WTC11 (cell line): ENCODE results near the gene LPCAT4. TPM values are rescaled to one million over a fixed set of nuclear protein-coding genes. Genes with fewer than 3 reads are reported as not detected.

Source experiments
- ATAC-seq: fragments of 200-7000 bp; cut with Tn5 transposase; 2 replicates; pipeline ENCODE4 v1.10.0; 2021; ENCODE audit warnings: mild to moderate bottlenecking, moderate library complexity
- CTCF ChIA-PET: fragments of 300-600 bp; sonication (Branson Sonifier 250); formaldehyde crosslinking; loops from one replicate; lab custom pipeline; 2021; ENCODE audit warnings: antibody characterized with exemption; lab: Charles Lee
- POLR2A ChIA-PET: fragments of 350-600 bp; sonication (Branson Sonifier 250); formaldehyde crosslinking; loops from one replicate; lab custom pipeline; 2021; ENCODE audit warnings: antibody characterized with exemption; lab: Charles Lee
- DNase-seq: peaks from one replicate; pipeline ENCODE4 v3.0.0; 2021; ENCODE audit warnings: low spot score
- H3K27ac Mint-ChIP-seq: 2 replicates; pipeline ENCODE4 v1.8.0; 2021; ENCODE audit warnings: mixed read lengths
- H3K27me3 Mint-ChIP-seq: 2 replicates; pipeline ENCODE4 v1.8.0; 2021; ENCODE audit warnings: low read depth, mild to moderate bottlenecking, moderate library complexity, mixed read lengths
- H3K36me3 Mint-ChIP-seq: 2 replicates; pipeline ENCODE4 v1.8.0; 2021; ENCODE audit warnings: mixed read lengths
- H3K4me1 Mint-ChIP-seq: 2 replicates; pipeline ENCODE4 v1.8.0; 2022; ENCODE audit warnings: mixed read lengths
- H3K4me3 Mint-ChIP-seq: 2 replicates; pipeline ENCODE4 v1.8.0; 2021; ENCODE audit warnings: mild to moderate bottlenecking, moderate library complexity, mixed read lengths
- H3K9me3 Mint-ChIP-seq: 2 replicates; pipeline ENCODE4 v1.8.0; 2021; ENCODE audit warnings: mixed read lengths
- ATF1 ChIP-seq: sonication (generic); formaldehyde crosslinking; IDR thresholded peaks from 2 replicates; pipeline ENCODE4 v1.8.1; 2023; ENCODE audit warnings: mild to moderate bottlenecking, moderate library complexity, missing genetic modification reagents
- CREM ChIP-seq: sonication (generic); formaldehyde crosslinking; IDR thresholded peaks from 2 replicates; pipeline ENCODE4 v1.8.1; 2022; ENCODE audit warnings: mild to moderate bottlenecking, missing genetic modification reagents, moderate library complexity
- FOXJ3 ChIP-seq: sonication (generic); formaldehyde crosslinking; IDR thresholded peaks from 2 replicates; pipeline ENCODE4 v1.9.0; 2021; ENCODE audit warnings: missing genetic modification reagents, mild to moderate bottlenecking, borderline replicate concordance
- FOXP1 ChIP-seq: sonication (generic); formaldehyde crosslinking; IDR thresholded peaks from 2 replicates; pipeline ENCODE4 v1.8.0; 2022; ENCODE audit warnings: missing genetic modification reagents, mild to moderate bottlenecking, moderate library complexity, borderline replicate concordance
- MYBL2 ChIP-seq: sonication (generic); formaldehyde crosslinking; IDR thresholded peaks from 2 replicates; pipeline ENCODE4 v1.8.1; 2023; ENCODE audit warnings: mild to moderate bottlenecking, moderate library complexity, missing genetic modification reagents
- NFYB ChIP-seq: sonication (generic); formaldehyde crosslinking; conservative IDR thresholded peaks from 2 replicates; pipeline ENCODE4 v1.8.0; 2022; ENCODE audit warnings: low read depth, missing genetic modification reagents
- SOX15 ChIP-seq: fragments of 250-450 bp; sonication (Bioruptor Pico); IDR thresholded peaks from 2 replicates; pipeline ENCODE4 v1.9.0; 2021; ENCODE audit warnings: mild to moderate bottlenecking
- ZNF232 ChIP-seq: sonication (generic); formaldehyde crosslinking; IDR thresholded peaks from 2 replicates; pipeline ENCODE4 v1.8.0; 2022; ENCODE audit warnings: mild to moderate bottlenecking, missing genetic modification reagents
- total RNA-seq: library from RNA; stranded (reverse); gene quantifications from 3 replicates; pipeline ENCODE4 v1.2.3, GENCODE V29; 2021
- TF ChIP-seq, protein P1 (sequence below): sonication (generic); formaldehyde crosslinking; IDR thresholded peaks from 2 replicates; pipeline ENCODE4 v1.8.0; 2023; ENCODE audit warnings: missing genetic modification reagents, mild to moderate bottlenecking, borderline replicate concordance
- TF ChIP-seq, protein P2 (sequence below): sonication (generic); formaldehyde crosslinking; IDR thresholded peaks from 2 replicates; pipeline ENCODE4 v1.8.1; 2023; ENCODE audit warnings: mild to moderate bottlenecking, missing genetic modification reagents
- TF ChIP-seq, protein P3 (sequence below): sonication (generic); formaldehyde crosslinking; IDR thresholded peaks from 2 replicates; pipeline ENCODE4 v1.8.1; 2023; ENCODE audit warnings: mild to moderate bottlenecking, missing genetic modification reagents, moderate library complexity

The LPCAT4 gene
- total RNA-seq, 1 experiment from 2014 or later: 97.2 TPM

DNA sequence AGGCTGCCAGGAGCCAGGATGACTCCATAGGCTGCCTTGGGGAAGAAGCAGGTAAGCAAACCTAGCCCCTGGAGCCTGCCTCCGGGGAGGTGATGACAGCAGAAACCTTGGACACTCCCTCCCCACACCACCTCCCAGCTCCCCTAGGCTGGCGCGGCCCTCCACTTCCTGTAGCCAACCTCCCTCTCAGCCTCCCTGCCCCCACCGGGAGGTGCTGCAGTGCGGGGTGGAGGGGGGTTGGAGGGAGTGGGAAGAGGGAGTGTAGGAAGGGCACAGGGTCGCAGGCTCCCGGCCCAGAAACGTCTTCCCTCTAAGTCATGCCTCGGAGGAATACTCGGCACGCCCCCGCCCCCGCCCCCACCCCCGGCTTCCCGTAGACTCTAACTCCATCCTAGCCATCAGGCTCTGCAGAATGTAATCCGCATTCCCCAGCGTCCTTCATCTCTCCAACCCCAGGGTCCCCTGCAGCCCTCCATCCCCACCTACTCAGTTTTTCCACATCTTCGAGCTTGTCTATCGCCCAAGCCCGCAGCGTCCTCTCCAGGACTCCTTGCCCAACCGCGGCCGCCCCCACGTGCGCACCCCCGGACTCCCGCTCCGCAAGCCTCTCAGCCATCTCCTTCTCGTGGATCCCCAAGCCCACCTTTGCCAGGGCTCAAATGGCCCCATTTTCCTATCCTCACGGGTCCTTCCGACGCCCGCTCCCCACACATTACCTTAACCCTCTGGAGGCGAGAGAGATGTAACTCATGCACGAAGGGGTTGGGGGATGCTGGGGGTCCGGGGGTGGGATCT lies 528 bp downstream of the LPCAT4 start (continued):
- TF ChIP-seq FOXP1 (CRISPR knock-in tag) (0 out of 2 replicates have a peak, but pooled peaks have one; percentile 41), MYBL2 (CRISPR knock-in tag) (peak; percentile 19; the same call in 1 of the 2 replicates), SOX15 (CRISPR knock-in tag) (no peak), FOXJ3 (CRISPR knock-in tag) (no peak), ATF1 (CRISPR knock-in tag) (no peak)
- TF ChIP-seq, protein P1, sequence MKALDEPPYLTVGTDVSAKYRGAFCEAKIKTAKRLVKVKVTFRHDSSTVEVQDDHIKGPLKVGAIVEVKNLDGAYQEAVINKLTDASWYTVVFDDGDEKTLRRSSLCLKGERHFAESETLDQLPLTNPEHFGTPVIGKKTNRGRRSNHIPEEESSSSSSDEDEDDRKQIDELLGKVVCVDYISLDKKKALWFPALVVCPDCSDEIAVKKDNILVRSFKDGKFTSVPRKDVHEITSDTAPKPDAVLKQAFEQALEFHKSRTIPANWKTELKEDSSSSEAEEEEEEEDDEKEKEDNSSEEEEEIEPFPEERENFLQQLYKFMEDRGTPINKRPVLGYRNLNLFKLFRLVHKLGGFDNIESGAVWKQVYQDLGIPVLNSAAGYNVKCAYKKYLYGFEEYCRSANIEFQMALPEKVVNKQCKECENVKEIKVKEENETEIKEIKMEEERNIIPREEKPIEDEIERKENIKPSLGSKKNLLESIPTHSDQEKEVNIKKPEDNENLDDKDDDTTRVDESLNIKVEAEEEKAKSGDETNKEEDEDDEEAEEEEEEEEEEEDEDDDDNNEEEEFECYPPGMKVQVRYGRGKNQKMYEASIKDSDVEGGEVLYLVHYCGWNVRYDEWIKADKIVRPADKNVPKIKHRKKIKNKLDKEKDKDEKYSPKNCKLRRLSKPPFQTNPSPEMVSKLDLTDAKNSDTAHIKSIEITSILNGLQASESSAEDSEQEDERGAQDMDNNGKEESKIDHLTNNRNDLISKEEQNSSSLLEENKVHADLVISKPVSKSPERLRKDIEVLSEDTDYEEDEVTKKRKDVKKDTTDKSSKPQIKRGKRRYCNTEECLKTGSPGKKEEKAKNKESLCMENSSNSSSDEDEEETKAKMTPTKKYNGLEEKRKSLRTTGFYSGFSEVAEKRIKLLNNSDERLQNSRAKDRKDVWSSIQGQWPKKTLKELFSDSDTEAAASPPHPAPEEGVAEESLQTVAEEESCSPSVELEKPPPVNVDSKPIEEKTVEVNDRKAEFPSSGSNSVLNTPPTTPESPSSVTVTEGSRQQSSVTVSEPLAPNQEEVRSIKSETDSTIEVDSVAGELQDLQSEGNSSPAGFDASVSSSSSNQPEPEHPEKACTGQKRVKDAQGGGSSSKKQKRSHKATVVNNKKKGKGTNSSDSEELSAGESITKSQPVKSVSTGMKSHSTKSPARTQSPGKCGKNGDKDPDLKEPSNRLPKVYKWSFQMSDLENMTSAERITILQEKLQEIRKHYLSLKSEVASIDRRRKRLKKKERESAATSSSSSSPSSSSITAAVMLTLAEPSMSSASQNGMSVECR (CRISPR knock-in tag): 0 out of 2 replicates have a peak, but pooled peaks have one; percentile 17

DNA sequence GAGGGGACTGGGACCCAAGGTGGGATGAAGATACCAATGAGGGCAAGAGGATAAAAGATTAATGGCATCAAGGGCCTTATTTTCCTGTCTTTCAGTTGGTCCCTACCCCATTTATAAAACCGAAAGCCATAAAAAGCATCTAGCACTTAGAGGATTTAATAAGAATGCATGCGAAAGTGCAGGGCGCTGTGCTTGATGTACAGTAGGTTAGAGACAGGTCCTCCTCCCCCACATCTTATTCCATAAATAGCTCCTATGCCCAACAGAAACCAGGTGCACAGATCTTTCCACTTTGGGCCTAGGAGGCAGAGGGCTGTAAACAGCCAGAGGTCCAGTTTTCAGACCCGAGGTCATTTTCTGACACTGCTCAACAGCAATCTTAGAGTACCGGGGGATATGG lies 1.2 kb downstream of the LPCAT4 start:
- H3K27ac Mint-ChIP-seq: 0 out of 2 replicates have a peak overlapping the region, but pooled peaks have one; percentile 38

DNA sequence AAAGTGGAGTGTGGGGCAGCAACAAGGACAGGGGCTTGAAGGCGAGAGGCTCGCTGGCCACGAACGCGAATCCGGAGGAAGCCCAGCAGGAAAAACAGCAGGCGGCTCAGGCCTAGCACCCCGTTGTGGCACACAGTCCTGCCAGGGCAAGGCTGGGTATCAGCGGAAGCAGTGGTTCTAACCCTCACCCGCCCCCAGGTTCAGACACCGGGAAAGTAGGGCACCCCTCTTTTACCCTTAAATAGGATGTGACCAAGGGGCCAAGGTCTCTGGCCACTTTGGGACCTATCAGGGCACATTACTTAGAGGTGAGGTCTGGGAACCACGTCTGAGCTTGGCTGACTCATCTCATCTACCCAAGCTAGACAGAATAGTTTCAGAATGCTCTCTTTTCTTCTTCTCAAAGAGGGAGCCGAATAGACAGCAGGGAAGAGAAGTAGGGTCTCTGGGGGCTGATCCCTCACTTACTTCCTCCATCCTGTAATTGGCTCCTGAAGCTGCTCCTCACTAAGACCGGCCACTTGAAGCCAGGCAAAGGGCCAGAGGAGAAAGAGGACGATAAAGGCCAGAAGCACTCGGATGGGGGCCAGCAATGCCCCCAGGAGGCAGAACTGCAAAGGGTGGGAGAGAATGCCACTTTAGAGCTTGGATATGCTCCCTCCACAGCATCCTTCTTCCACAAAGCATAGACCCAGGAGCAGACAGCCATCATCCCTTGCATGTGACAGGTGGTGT lies 1.7 kb downstream of the LPCAT4 start:
- Mint-ChIP-seq H3K4me3 (peak overlapping the region; percentile 96), H3K36me3 (peaks cover 27% of the 10 kb centered on the region), H3K27ac (no peak overlapping the region; the same call in 1 of the 2 replicates), H3K9me3 (no peaks in the 10 kb centered on the region)
- ATAC-seq: no peak
- TF ChIP-seq NFYB (CRISPR knock-in tag): peak; percentile 52
- TF ChIP-seq, protein P2, sequence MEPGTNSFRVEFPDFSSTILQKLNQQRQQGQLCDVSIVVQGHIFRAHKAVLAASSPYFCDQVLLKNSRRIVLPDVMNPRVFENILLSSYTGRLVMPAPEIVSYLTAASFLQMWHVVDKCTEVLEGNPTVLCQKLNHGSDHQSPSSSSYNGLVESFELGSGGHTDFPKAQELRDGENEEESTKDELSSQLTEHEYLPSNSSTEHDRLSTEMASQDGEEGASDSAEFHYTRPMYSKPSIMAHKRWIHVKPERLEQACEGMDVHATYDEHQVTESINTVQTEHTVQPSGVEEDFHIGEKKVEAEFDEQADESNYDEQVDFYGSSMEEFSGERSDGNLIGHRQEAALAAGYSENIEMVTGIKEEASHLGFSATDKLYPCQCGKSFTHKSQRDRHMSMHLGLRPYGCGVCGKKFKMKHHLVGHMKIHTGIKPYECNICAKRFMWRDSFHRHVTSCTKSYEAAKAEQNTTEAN: no peak
- TF ChIP-seq, protein P3, sequence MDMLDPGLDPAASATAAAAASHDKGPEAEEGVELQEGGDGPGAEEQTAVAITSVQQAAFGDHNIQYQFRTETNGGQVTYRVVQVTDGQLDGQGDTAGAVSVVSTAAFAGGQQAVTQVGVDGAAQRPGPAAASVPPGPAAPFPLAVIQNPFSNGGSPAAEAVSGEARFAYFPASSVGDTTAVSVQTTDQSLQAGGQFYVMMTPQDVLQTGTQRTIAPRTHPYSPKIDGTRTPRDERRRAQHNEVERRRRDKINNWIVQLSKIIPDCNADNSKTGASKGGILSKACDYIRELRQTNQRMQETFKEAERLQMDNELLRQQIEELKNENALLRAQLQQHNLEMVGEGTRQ: no peak
- no peak for TF ChIP-seq CREM (CRISPR knock-in tag)
- TF ChIP-seq, all 79 proteins: peak for 1
- no peak for DNase-seq
- Mint-ChIP-seq H3K4me1 (peaks cover 17% of the 10 kb centered on the region), H3K27me3 (no peaks in the 10 kb centered on the region; the same call in 1 of the 2 replicates)
- ChIA-PET CTCF (interaction anchor here (1.0 to 2.9 kb wide), 3 partner anchors 12 to 222 kb away, joined by 3 to 27 read pairs (median 12); partner anchors contain the start of genes NOP10 and NUTM1), POLR2A (interaction anchor here (0.6 kb wide), 1 partner anchor 244 kb away, joined by 3 read pairs; no protein-coding TSS in a partner anchor)

More for the DNA sequence above, 1.2 kb downstream of the LPCAT4 start:
- peak overlapping the region; percentile 96 for H3K4me3 Mint-ChIP-seq
- H3K4me1 Mint-ChIP-seq: peaks cover 17% of the 10 kb centered on the region
- ChIA-PET POLR2A (interaction anchor here (0.6 to 2.6 kb wide), 4 partner anchors 23 to 244 kb away, joined by 3 to 9 read pairs (median 3); partner anchors contain the start of genes NOP10, NUTM1 and SLC12A6), CTCF (interaction anchor here (0.7 to 2.9 kb wide), 7 partner anchors 11 to 256 kb away, joined by 3 to 27 read pairs (median 11); partner anchors contain the start of genes GOLGA8B, NOP10, NUTM1 and SLC12A6)
- no peak for TF ChIP-seq ZNF232 (CRISPR knock-in tag)
- TF ChIP-seq, protein P1 (CRISPR knock-in tag): 0 out of 2 replicates have a peak, but pooled peaks have one; percentile 6
- H3K36me3 Mint-ChIP-seq: peaks cover 23% of the 10 kb centered on the region
- ATAC-seq (no peak), DNase-seq (no peak)
- H3K27me3 Mint-ChIP-seq: no peaks in the 10 kb centered on the region; the same call in 1 of the 2 replicates
- H3K9me3 Mint-ChIP-seq: no peaks in the 10 kb centered on the region
